SH-SY5Y (cell line): ENCODE results near the gene HIF1A.

Experiments used
- GATA2 ChIP-seq: IDR thresholded peaks from 2 replicates; pipeline ENCODE4 v1.6.1; 2011; ENCODE audit warnings: mild to moderate bottlenecking, low read depth, low read length
- GATA3 ChIP-seq: IDR thresholded peaks from 2 replicates; pipeline ENCODE4 v1.6.1; 2011; ENCODE audit warnings: low read depth, mild to moderate bottlenecking, low read length, moderate library complexity

HIF1A gene

GRCh38 chr14:61713724-61714437 lies 18.6 kb downstream of the HIF1A start:
- TF ChIP-seq GATA2 (no peak), GATA3 (no peak)

- TF ChIP-seq GATA3 (no peak), GATA2 (no peak)
Observed at GRCh38 chr14:61716956-61717355, 21.6 kb downstream of the HIF1A start.

- TF ChIP-seq GATA3, result no peak
- no peak for TF ChIP-seq GATA2
Observed at GRCh38 chr14:61718039-61718438, 22.7 kb downstream of the HIF1A start.

GRCh38 chr14:61719344-61720293 lies 24.3 kb downstream of the HIF1A start:
- TF ChIP-seq GATA2, result no peak
- no peak for TF ChIP-seq GATA3

GRCh38 chr14:61720294-61720661 lies 25.0 kb downstream of the HIF1A start:
- TF ChIP-seq GATA2, result no peak
- no peak for TF ChIP-seq GATA3

- TF ChIP-seq GATA3 (no peak), GATA2 (no peak)
Observed at GRCh38 chr14:61720741-61721140, 25.4 kb downstream of the HIF1A start.

- TF ChIP-seq GATA3 (no peak), GATA2 (no peak)
Observed at GRCh38 chr14:61724133-61724532, 28.8 kb downstream of the HIF1A start.

- no peak for TF ChIP-seq GATA3
- TF ChIP-seq GATA2, result no peak
Observed at GRCh38 chr14:61726778-61727658, 31.7 kb downstream of the HIF1A start.

GRCh38 chr14:61730756-61731373 lies 35.6 kb downstream of the HIF1A start:
- TF ChIP-seq GATA2 (no peak), GATA3 (no peak)

- no peak for TF ChIP-seq GATA2
- no peak for TF ChIP-seq GATA3
Observed at GRCh38 chr14:61733972-61734371, 38.7 kb downstream of the HIF1A start.

- TF ChIP-seq GATA2 (no peak), GATA3 (no peak)
Observed at GRCh38 chr14:61736751-61737150, 41.4 kb downstream of the HIF1A start.

- TF ChIP-seq GATA3 (no peak), GATA2 (no peak)
Observed at GRCh38 chr14:61737915-61738314, 42.6 kb downstream of the HIF1A start.

- no peak for TF ChIP-seq GATA3
- no peak for TF ChIP-seq GATA2
Observed at GRCh38 chr14:61739133-61739532, 43.8 kb downstream of the HIF1A start.
